GM12892 (cell line): ENCODE measurements around the gene ZNF892.
"Not testable (repeated sequence)": the region's sequence is repeated elsewhere in the genome, so short reads cannot be mapped to it uniquely, and the experiment has no call there.

Source experiments
- DNase-seq: peaks from one replicate; pipeline ENCODE4 v3.0.0; 2011; ENCODE audit not compliant: insufficient read length
- FAIRE-seq: peaks from 2 replicates; lab custom pipeline; 2011; peaks lifted over from hg19 to GRCh38; lab: Jason Lieb, UNC
- POLR2A ChIP-seq: IDR thresholded peaks from 2 replicates; pipeline ENCODE4 v1.6.1; 2011; ENCODE audit warnings: low read depth, low read length, control low read depth
- POLR2AphosphoS5 ChIP-seq: IDR thresholded peaks from 2 replicates; pipeline ENCODE4 v1.6.1; 2011; ENCODE audit warnings: low read depth, low read length, control low read depth
- TAF1 ChIP-seq: IDR thresholded peaks from 2 replicates; pipeline ENCODE4 v1.6.1; 2011; ENCODE audit warnings: low read depth, mild to moderate bottlenecking, control low read depth, low read length, borderline replicate concordance

The ZNF892 gene

GRCh38 chr2:95181774-95182173 is 25.5 kb upstream of the ZNF892 start:
- no peak for FAIRE-seq
- DNase-seq, result no peak
- no peak for TF ChIP-seq TAF1
- TF ChIP-seq POLR2A, result no peak
- no peak for TF ChIP-seq POLR2AphosphoS5

DNA sequence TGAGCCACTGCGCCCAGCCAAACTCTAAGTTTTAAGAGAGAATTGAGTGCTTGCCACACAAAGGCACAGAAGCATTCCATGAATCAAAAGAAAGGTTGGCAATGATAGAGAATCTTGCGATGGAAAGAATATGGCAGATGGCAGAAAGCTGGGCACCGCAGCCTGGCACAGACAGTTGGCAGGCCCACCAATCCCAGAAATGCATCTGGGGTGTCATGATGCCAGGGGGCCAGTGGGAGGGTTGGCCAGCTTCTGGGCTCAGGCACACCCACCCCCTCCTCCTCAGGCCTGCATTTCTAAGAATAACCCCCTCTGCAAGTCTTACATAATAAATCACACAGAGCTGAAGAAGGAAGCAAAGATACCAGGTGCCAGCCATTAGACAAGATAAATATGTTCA is 22.1 kb upstream of the ZNF892 start:
- TF ChIP-seq POLR2A, result no peak
- TF ChIP-seq TAF1, result no peak
- TF ChIP-seq POLR2AphosphoS5, result no peak
- DNase-seq (no peak), FAIRE-seq (no peak)

DNA sequence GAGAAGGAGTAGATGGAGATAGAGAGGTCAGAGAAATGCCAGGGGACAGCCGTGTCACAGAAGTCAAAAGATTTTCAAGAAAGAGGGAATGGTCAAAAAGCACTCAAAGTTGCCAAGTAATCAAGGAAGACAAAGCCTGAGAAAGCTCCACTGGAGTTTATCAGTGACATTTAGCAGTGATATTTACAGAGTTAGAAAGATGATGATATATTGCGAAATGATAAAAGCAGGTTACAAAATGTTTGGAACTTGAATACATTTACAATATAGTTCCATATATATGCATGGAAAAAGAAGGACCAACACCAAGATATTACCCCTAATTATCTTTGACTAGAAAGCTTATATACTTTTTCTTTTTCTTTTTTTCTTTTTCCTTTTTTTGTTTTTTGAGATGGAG is 21.3 kb upstream of the ZNF892 start:
- no peak for TF ChIP-seq POLR2A
- no peak for TF ChIP-seq TAF1
- no peak for TF ChIP-seq POLR2AphosphoS5

GRCh38 chr2:95192956-95193355 is 14.4 kb upstream of the ZNF892 start:
- not testable (repeated sequence) for FAIRE-seq, DNase-seq

More for the DNA sequence above, 21.3 kb upstream of the ZNF892 start:
- FAIRE-seq (no peak), DNase-seq (no peak)

- FAIRE-seq (no peak), DNase-seq (no peak)
- TF ChIP-seq POLR2A (no peak), POLR2AphosphoS5 (no peak), TAF1 (no peak)
Measured at GRCh38 chr2:95203911-95204310, 3.4 kb upstream of the ZNF892 start.

DNA sequence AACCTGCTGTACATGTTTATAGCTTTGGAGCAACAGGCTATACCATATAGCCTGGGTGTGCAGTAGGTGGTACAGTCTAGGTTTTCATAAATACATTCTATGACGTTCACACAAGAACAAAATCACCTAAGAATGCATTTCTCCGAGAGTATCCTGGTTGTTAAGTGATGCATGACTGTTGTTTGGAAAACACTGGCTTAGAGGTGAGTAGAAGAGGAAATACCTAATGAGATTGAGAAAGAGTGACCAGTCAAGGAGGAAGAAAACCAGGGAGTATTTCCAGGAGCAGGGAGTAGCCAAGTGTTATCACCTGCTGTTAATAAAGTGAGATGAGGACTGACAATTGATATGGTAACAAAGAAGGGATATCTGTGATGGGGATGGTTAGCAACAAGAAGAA is 2.9 kb upstream of the ZNF892 start:
- no peak for FAIRE-seq
- no peak for DNase-seq
- no peak for TF ChIP-seq TAF1
- TF ChIP-seq POLR2AphosphoS5, result no peak
- TF ChIP-seq POLR2A, result no peak

DNA sequence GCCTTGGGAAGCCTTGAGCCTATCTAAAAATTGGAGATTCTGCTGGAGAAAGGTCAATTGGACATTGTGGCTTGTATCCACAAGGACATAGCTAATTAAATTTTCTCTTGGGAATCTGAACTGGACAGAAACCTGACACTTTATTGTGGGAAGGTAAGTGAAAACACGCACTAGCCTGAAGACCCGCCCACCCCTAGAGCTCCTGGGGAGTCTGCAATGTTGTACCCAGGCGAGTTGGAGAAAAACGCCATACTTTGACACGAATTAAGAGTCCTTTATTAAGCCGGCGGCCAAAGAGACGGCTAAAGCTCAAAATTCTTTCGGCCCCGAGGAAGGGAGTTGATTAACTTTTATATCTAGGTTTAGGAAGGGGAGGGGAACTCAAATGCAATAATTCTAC is 1.2 kb upstream of the ZNF892 start:
- TF ChIP-seq TAF1 (no peak), POLR2A (no peak), POLR2AphosphoS5 (no peak)
- DNase-seq (no peak), FAIRE-seq (no peak)

DNA sequence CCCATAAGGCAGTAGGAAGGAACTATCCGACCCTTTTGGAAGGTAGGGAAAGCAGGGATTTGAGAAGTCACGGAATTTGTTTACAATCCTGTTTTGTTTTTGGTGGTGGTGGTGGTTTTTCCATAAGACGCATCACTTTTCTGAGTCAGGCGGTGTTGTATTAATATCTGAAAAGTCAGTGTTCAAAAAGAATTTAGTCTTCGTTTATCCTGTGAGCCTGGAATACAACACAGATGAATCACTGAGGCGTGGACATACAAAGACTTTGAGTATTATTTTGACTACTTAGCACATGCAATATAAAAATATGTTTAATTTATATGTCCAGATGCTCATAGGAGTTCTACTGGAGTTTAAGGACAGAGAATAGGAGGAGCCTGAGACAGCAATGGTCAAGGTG is 785 bp downstream of the ZNF892 start:
- TF ChIP-seq TAF1, result no peak
- no peak for TF ChIP-seq POLR2AphosphoS5
- TF ChIP-seq POLR2A, result no peak
- no peak for DNase-seq
- FAIRE-seq, result no peak

DNA sequence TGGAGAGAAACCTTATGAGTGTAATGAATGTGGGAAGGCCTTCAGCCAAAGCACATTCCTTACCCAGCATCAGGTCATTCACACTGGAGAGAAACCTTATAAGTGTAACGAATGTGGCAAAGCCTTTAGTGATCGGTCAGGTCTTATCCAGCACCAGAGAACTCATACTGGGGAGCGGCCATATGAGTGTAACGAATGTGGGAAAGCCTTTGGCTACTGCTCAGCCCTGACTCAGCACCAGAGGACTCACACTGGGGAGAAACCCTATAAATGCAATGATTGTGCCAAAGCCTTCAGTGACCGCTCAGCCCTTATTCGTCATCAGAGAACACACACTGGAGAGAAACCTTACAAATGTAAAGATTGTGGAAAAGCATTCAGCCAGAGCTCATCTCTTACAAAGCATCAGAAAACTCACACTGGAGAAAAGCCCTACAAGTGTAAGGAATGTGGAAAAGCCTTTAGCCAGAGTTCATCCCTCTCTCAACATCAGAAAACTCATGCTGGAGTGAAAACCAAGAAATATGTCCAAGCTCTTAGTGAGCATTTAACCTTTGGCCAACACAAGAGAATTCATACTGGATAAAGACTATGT is 7.8 kb downstream of the ZNF892 start:
- TF ChIP-seq TAF1, result no peak
- no peak for TF ChIP-seq POLR2A
- TF ChIP-seq POLR2AphosphoS5, result no peak
- DNase-seq, result no peak
- no peak for FAIRE-seq

DNA sequence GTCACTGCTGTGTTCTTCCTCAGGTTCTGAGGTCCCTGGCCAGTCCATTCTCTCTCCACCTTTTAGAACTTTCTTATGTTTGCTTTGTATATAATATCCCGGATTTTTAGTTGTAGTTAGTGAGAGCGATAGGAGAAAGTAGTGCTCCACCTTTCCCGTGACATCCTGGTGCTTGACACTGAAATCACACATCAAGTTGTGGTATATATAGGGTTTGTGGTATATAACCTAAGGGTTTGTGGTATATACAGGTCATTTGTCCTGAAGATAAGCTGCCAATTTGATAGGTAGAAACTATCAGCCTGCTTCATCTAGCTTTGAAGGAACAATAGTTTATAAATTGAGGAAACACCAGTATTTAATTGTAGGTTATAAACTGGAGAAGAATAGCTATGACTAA is 13.1 kb downstream of the ZNF892 start:
- no peak for TF ChIP-seq POLR2A
- TF ChIP-seq TAF1, result no peak
- TF ChIP-seq POLR2AphosphoS5, result no peak
- no peak for FAIRE-seq
- no peak for DNase-seq

DNA sequence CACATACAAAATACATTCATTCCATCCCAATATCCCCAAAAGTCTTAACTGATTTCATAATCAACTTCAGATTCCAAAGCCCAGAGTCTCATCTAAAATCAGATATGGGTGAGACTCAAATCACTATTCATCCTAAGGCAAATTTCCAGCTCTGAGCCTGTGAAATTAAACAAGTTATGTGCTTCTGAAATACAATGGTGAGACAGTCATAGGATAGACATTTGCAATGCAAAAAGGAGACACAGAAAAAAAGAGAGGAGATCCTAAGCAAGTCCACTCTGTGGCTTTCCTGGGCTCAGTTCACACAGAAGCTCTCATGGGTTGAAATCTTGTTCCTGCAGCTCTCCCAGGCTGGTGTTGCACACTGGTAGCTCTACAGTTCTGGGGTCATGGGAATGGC is 18.3 kb downstream of the ZNF892 start:
- no peak for FAIRE-seq
- no peak for TF ChIP-seq POLR2A
- no peak for TF ChIP-seq POLR2AphosphoS5
- TF ChIP-seq TAF1, result no peak

GRCh38 chr2:95231723-95232122 is 24.4 kb downstream of the ZNF892 start:
- DNase-seq, result peak; percentile 25
- no peak for FAIRE-seq
- TF ChIP-seq POLR2AphosphoS5, result no peak
- no peak for TF ChIP-seq TAF1
- TF ChIP-seq POLR2A, result no peak

More for the DNA sequence above, 18.3 kb downstream of the ZNF892 start:
- DNase-seq, result no peak

GRCh38 chr2:95232232-95232631 is 24.9 kb downstream of the ZNF892 start:
- DNase-seq (no peak), FAIRE-seq (no peak)
- no peak for TF ChIP-seq TAF1
- no peak for TF ChIP-seq POLR2AphosphoS5
- no peak for TF ChIP-seq POLR2A
